ENCODE measurements around the gene E2F6. TPM values are rescaled to one million over a fixed set of nuclear protein-coding genes. Genes with fewer than 3 reads are reported as not detected.

The E2F6 gene
- total RNA-seq, 3 donors from 2014 or later, result 21.1 to 25.0 (median 23.3) TPM

DNA sequence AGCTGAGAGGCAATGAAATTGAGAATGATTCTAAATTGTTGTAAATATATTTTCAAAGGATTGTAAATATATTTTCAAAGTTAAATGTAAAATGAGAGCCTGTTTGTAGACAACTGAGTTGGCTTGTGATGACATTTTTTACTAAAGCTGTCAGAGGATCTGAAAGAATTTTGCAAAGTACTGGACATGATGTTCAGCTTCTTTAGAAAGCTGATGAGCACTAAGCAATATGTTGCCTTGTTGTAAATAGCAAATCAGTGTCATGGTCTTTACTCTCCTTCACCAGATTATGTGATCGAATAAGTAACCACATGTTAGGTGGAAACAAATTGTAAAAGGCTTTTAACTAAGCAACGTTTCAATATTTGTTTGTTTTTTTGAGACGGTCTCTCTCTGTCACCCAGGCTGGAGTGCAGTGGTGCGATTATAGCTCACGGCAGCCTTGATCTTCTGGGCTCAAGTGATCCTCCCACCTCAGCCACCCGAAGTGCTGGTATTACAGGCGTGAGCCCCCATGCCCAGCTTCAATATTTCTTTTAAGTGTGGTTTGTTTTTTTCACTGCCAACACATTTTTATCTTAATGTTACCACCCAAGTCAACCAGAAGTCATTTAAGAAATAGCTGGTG, 44.0 kb downstream of the E2F6 start:
- H3K27me3 ChIP-seq, result no peaks in the 10 kb centered on the region
- no peaks in the 10 kb centered on the region for H3K4me1 ChIP-seq
- TF ChIP-seq POLR2A (IDR thresholded peaks at IDR 0.05) (no peak), POLR2AphosphoS5 (IDR thresholded peaks at IDR 0.05) (no peak)
- TF ChIP-seq, protein P1, sequence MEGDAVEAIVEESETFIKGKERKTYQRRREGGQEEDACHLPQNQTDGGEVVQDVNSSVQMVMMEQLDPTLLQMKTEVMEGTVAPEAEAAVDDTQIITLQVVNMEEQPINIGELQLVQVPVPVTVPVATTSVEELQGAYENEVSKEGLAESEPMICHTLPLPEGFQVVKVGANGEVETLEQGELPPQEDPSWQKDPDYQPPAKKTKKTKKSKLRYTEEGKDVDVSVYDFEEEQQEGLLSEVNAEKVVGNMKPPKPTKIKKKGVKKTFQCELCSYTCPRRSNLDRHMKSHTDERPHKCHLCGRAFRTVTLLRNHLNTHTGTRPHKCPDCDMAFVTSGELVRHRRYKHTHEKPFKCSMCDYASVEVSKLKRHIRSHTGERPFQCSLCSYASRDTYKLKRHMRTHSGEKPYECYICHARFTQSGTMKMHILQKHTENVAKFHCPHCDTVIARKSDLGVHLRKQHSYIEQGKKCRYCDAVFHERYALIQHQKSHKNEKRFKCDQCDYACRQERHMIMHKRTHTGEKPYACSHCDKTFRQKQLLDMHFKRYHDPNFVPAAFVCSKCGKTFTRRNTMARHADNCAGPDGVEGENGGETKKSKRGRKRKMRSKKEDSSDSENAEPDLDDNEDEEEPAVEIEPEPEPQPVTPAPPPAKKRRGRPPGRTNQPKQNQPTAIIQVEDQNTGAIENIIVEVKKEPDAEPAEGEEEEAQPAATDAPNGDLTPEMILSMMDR (IDR thresholded peaks at IDR 0.05), result no peak
- no peak overlapping the region for H3K4me3 ChIP-seq
- H3K27ac ChIP-seq, result no peak overlapping the region
- no peak for DNase-seq (ENCODE audit: low spot score in 2 of 2)
- intact Hi-C loops (cut with DNase I; ENCODE audit: low total_unique reads), result no loop called here
- no peaks in the 10 kb centered on the region for H3K36me3 ChIP-seq
- peaks cover 0 to 7% of the 10 kb centered on the region in 2 donors for H3K9me3 ChIP-seq

DNA sequence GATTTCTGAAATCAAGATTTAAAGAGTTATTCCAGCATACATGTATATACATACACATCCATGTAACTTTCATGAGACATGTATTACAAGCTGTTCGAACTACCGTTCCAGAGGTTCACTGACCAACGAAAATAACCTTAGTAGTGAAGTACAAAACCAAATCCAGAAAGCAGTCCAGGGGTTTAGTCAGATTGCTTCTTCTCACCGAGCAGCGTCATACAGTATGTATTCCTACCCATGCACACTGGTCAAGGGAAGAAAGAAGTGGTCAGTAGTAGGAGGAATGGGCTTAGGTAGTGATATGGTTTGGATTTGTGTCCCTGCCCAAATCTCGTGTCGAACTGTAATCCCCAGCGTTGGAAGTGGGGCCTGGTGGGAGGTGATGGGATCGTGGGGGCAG, 45.3 kb downstream of the E2F6 start:
- Histone ChIP-seq H3K4me1 (no peaks in the 10 kb centered on the region), H3K27ac (peak overlapping the region in 1 of 2 donors; percentile 75), H3K36me3 (no peaks in the 10 kb centered on the region), H3K4me3 (no peak overlapping the region), H3K9me3 (peaks cover 0 to 7% of the 10 kb centered on the region in 2 donors), H3K27me3 (no peaks in the 10 kb centered on the region)
- intact Hi-C loops (cut with DNase I; ENCODE audit: low total_unique reads), result no loop called here
- TF ChIP-seq POLR2AphosphoS5 (IDR thresholded peaks at IDR 0.05), result no peak
- no peak for TF ChIP-seq POLR2A (IDR thresholded peaks at IDR 0.05)
- TF ChIP-seq, protein P1 (IDR thresholded peaks at IDR 0.05), result no peak
- no peak for DNase-seq (ENCODE audit: low spot score in 2 of 2)

DNA sequence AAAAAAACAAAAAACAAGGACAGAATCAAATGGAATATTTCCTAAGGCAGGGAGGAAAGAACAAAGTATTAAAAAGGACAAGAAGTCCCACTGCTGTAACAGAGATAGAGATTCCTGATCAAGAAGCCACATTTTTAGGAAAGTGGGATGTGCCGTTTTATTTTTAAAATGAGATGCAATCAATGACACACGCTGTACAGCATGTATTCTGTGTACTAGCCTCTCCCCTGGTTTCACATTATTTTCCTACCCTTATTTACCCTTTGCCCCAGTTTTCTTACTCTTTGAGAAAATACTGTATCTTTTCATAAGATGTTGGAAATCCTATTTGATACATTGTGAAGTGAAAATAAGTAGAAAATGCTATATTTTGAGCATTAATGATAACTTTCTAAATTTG, 45.8 kb downstream of the E2F6 start:
- Histone ChIP-seq H3K4me3 (no peak overlapping the region), H3K4me1 (no peaks in the 10 kb centered on the region), H3K27ac (peak overlapping the region in 1 of 2 donors; percentile 75), H3K36me3 (no peaks in the 10 kb centered on the region), H3K27me3 (no peaks in the 10 kb centered on the region), H3K9me3 (peaks cover 0 to 7% of the 10 kb centered on the region in 2 donors)
- TF ChIP-seq, protein P1 (IDR thresholded peaks at IDR 0.05), result no peak
- no peak for TF ChIP-seq POLR2AphosphoS5 (IDR thresholded peaks at IDR 0.05)
- TF ChIP-seq POLR2A (IDR thresholded peaks at IDR 0.05), result no peak
- DNase-seq (ENCODE audit: low spot score in 2 of 2), result no peak
- intact Hi-C loops (cut with DNase I; ENCODE audit: low total_unique reads), result no loop called here

DNA sequence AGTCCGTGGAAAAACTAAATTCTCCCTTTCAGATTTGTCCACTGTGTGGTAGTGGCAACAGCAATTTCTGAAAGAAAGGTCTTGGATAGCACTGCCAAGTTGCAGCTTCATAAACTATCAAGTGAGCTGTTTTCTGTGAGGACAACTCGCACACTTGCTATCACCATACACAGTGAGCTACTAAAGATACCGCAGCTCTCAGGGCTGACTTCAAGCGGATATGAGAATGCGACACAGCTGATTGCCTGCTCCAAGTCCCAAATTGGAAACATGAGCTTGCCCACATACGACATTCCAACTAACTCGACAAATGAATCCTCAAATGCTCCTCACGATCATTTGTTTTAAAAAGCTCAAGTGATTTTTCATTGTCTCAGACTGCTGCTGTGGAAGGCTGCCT, 46.2 kb downstream of the E2F6 start:
- Histone ChIP-seq H3K27ac (peak overlapping the region in 1 of 2 donors; percentile 72), H3K9me3 (peaks cover 0 to 7% of the 10 kb centered on the region in 2 donors), H3K4me1 (no peaks in the 10 kb centered on the region), H3K4me3 (no peak overlapping the region), H3K36me3 (no peaks in the 10 kb centered on the region), H3K27me3 (no peaks in the 10 kb centered on the region)
- intact Hi-C loops (cut with DNase I; ENCODE audit: low total_unique reads), result loop anchor here (10.0 kb wide), 1 partner anchor 285 kb away; a partner anchor contains a TSS
- no peak for TF ChIP-seq POLR2A (IDR thresholded peaks at IDR 0.05)
- TF ChIP-seq, protein P1 (IDR thresholded peaks at IDR 0.05), result no peak
- TF ChIP-seq POLR2AphosphoS5 (IDR thresholded peaks at IDR 0.05), result no peak
- DNase-seq (ENCODE audit: low spot score in 2 of 2), result no peak

DNA sequence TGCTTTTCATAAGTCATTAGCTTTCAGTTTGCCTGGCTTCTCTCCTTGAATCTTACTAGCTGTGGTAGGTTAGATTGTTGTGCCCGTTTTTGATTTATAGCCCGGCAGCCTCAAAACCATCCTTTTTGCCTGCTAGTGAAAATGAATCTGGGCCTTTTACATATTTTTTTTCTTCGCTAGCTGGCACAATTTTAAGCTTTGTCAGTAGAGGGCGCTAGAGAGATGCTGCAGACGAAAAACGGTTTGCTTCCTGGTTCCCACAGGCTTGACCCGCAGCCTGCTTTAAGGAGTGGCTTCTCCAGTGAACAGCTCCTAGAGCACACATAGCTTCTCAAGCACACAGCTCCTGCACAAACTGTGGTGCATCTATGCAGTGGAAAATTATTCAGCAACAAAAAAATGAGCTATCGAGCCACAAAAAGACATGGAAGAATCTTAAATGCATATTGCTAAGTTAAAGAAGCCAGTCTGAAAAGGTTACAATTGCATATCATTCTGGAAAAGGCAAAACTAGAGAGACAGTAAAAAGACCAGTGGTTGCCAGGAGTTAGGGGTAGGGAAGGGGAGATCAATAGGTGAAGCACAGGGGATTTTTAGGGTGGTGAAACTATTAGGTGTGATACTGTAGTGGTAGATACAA, 47.9 kb downstream of the E2F6 start:
- Histone ChIP-seq H3K27ac (no peak overlapping the region), H3K27me3 (no peaks in the 10 kb centered on the region), H3K4me1 (no peaks in the 10 kb centered on the region), H3K4me3 (no peak overlapping the region), H3K9me3 (peaks cover 0 to 7% of the 10 kb centered on the region in 2 donors), H3K36me3 (no peaks in the 10 kb centered on the region)
- TF ChIP-seq, protein P1 (IDR thresholded peaks at IDR 0.05), result no peak
- TF ChIP-seq POLR2AphosphoS5 (IDR thresholded peaks at IDR 0.05), result no peak
- no peak for TF ChIP-seq POLR2A (IDR thresholded peaks at IDR 0.05)
- intact Hi-C loops (cut with DNase I; ENCODE audit: low total_unique reads), result loop anchor here (10.0 kb wide), 1 partner anchor 283 kb away; a partner anchor contains a TSS
- no peak for DNase-seq (ENCODE audit: low spot score in 2 of 2)
